NCI-H2227 treated with DMSO at 0.1 percent for 48 hours (cell line): ENCODE measurements around the gene CRADD.
"Not testable (repeated sequence)": the region's sequence is repeated elsewhere in the genome, so short reads cannot be mapped to it uniquely, and the experiment has no call there.

ENCODE experiments used
- DNase-seq: peaks from one replicate; lab custom pipeline; 2025; lab: John Stamatoyannopoulos, UW

CRADD gene

DNA sequence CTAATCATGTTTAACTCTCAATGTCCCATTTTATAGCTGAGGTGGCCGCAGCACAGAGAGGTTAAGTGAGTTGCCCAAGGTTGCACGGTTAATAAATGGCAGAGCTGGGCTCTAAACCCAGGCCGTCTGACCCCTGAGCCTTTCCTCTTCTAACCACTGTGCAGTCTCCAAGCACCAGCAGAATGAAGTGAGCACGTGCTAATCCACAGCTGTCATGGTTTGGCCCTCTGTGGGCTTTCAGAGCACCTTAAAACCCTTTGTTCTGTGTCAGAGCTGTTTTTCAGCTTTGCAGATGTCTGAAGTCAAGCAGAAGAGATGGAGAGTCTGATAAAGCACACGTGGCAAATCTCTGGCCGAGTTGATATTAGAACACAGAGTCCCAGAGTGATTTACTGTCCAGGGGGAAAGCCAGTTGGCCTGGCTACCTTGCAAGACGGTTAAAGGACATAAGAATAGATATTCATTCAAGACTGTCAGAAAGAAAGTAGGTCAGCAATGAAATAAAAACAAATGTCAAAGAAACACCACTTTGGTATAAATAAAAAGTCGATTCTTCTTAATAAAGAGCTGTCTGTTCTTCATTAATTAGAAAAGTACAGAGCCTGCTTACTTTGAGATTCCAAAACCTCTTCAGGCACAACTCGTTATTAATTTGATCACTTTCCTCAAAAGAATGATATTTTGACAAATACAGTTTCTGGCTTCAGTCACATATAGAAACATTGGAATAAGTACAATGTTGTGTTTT is 107.3 kb downstream of the CRADD start:
- DNase-seq, result no peak

GRCh38 chr12:93785249-93786010 is 108.3 kb downstream of the CRADD start:
- DNase-seq, result no peak

DNA sequence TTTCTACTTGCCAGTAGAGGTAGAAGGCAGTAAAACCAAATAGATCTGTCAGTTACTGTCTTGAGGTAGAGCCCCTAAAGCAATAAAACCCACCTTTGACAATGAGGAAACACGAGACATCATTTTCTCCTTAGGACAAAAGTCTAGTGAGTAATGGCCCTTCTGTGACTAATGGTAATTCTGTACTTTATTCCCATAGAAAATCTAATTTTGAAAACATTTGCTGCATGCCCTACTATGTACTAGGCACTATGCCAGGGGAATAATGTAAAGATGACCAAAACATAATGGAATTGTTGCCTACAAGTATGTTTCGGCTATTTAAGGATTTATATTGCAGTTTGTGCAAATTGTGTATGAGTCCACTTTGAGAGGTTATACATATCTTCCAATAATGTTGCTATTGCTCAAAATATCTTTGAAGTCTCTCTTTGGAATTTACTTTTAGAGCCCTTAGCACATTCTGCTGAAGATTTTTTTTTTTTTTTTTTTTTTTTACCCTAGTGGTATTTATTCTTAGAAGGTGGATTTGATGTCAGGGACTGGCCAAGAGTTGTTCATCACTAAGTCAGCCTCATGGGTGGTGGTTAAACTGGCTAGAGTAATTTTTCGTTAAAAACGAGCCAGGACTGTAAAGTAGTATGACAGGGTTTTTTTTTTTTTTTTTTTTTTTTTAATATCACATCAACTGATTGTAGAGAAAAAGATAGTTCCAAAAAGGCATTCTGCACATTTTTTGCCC is 109.7 kb downstream of the CRADD start:
- no peak for DNase-seq

- no peak for DNase-seq
Observed at GRCh38 chr12:93788853-93789252, 111.7 kb downstream of the CRADD start.

DNA sequence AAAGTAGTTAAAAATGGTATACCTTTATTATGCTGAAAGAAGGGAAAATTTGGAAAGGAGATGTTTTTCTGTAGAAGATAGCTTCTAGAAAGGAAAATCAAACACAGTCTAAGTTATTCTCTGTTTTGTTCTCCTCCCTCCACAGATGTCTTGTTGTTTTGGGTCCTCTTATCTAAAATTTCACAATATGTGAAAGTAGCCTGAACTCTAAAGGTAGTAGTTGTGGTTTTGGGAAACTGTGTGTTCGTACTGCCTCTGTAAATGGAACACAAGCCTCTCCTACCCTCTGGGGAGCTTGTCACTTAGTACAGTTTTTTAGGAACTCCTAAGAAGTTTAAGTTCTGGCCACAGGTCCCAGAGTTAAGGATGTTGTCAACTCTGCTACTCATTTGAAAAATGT is 112.6 kb downstream of the CRADD start:
- DNase-seq, result no peak

DNA sequence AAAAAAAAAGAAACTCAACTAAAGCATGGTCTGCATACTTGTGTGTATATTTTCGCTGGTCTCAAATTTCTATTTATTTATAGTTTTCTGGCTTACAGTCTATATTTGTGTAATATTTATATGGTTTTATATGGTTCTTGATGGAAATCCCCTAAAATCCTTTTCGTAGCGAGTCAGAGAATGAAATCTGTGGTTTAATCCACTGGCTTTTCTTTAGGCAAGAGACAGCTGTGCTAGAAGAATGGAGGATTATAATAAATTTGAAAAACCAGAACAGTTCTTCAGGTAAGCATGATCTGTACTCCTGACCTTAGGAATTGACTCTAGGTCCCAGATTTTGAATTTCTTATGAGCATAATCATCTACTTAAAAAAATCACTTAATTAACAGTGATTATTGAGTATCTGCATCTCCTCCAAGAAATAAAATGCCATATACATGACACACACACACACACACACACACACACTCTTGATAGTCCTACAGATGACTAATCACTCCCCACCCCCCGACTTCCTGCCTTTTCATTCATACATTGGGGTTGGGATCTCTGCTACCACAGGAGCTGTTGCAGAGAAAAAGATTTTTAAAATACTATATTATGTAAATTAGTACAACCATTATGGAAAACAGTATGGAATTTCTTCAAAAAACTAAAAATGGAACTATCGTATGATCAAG is 113.4 kb downstream of the CRADD start:
- no peak for DNase-seq

DNA sequence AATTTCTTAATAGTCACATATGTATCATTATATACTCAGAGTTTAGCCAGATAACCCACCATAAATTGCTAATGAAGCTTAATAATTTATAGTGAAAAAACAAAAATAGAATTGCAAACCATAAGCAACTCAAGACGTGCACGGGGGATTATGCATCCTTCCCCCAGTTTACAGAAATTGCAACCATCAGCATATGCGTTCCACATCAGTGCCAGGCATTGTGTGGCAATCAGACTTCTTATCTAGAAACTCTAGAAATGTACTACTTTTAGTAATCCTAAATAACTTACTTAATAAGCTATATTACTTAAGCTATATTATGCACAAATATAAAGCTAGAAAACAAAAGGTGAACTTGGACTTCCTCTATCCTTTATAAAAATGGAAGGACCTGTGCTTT is 115.8 kb downstream of the CRADD start:
- DNase-seq, result no peak

DNA sequence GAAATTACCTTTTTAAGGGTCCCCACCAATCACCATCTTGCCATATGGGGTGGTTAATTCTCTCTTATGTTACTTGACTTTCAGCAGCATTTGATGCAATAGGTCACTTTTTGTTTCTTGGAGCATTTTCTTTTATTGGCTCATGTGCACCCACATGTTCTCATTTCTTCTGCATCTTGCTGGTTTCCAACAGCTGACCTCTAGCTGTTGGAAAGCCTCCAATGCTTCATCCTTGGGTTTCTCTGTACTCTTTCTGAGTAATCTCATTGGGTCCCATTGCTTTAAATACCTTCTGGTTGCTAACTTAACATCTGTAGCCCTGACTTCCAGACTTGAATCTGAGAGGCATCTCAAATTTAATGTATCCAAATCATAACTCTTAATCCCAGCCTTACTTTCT is 116.8 kb downstream of the CRADD start:
- no peak for DNase-seq

DNA sequence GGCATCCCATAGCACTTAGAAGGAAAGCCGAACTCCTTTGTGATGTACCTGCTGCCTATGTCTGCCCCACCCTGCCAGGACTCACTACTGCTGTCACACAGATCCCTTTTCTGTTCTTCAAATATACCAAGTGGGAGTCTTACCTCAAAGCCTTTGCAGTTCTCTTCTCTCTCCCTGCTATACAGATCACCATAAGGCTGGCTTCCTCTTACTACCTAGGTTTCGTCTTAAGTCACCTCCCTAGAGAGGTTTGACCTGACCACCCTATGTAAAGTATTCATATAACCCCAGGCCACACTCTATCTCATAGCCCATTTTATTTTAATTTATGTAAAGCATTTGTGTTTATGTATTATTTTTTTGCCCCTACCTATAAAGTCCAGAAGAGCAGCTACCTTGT is 117.6 kb downstream of the CRADD start:
- DNase-seq, result no peak

DNA sequence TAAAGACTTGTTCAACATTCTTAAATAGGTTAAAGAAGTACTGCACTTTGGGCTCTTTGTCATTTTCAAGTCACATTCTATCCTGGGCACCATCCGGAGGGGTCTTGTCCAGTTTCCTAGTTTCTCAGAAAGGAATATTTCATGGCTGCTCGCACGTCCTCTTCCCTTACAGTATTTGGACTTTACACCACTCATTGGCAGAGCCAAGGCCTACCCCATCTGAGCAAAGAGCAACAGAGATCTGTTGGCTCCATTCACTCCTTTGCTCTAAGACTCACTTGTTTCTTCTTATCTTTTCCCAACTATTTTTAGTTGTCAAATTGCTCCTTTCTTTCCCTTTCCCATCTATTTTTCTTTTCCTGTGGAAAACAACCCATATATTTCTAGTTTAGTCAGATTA is 118.2 kb downstream of the CRADD start:
- DNase-seq, result no peak

DNA sequence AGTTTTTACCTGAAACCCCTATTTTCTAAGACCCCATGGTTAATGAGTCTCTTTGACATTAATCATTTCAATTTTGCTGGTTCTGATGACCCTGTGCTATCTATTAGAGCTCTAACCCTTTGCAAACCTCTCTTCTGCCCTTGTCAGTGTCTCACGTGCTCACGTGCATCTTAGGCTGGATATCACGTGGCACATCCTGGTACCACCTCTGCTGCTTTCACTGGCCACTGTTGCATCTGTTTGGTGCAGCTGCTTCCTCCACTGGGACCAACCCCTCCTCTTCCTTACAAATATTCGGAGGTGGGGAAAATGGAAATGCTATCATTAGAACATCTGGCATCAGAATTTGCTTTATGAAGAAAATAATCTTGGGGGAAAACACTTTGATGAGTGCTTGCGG is 119.6 kb downstream of the CRADD start:
- DNase-seq, result no peak

GRCh38 chr12:93798279-93799151 is 121.3 kb downstream of the CRADD start:
- no peak for DNase-seq

DNA sequence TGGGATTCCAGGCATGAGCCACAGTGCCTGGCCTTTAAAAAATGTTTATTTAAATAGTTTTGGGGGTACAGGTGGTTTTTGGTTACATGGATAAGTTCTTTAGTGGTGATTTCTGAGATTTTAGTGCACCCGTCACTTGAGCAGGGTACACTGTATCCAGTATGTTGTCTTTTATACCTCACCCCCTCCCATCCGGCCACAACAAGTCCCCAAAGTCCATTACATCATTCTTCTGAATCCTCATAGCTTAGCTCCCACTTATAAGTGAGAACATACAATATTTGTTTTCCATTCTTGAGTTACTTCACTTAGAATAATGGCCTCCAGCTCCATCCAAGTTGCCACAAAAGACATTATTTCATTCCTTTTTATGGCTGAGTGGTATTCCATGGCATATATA is 124.5 kb downstream of the CRADD start:
- not testable (repeated sequence) for DNase-seq

DNA sequence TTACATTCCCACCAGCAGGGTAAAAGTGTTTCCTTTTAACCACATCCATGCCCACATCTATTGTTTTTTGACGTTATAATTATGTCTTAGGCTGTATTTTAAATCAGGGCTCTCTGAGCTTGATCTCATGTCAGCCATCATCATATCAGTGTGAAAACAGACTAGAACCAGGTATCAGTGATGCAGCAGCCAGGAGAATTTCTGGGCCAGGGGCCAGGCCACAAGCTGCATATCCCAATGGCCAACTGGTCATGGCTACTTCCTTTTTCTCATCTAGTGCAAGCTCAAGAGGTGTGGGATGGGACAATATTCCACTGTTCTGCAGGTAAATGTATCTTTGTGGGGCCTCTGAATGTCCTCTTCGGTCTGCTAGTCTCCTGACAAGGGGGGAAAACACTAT is 125.1 kb downstream of the CRADD start:
- DNase-seq, result no peak

- peak; percentile 19 for DNase-seq
Observed at GRCh38 chr12:93802698-93803423, 125.7 kb downstream of the CRADD start.

DNA sequence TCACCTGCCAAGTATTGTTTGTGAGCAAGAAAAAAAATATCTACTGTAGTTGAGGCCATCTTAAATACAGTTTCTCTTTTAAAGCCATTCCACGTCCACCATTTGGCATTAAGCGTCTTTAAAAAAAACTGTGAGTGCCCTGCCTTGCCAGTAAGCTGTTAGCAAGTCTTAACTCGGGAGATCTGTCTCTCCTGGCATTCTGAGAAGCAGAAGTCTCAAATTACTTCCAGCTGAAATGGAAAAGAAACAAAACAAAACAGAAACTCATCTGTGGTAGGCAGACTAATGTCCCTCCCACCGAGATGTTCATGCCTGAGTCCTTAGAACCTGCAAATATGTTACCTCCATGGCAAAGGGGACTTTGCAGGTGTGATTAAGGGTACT is 126.2 kb downstream of the CRADD start:
- DNase-seq, result no peak

DNA sequence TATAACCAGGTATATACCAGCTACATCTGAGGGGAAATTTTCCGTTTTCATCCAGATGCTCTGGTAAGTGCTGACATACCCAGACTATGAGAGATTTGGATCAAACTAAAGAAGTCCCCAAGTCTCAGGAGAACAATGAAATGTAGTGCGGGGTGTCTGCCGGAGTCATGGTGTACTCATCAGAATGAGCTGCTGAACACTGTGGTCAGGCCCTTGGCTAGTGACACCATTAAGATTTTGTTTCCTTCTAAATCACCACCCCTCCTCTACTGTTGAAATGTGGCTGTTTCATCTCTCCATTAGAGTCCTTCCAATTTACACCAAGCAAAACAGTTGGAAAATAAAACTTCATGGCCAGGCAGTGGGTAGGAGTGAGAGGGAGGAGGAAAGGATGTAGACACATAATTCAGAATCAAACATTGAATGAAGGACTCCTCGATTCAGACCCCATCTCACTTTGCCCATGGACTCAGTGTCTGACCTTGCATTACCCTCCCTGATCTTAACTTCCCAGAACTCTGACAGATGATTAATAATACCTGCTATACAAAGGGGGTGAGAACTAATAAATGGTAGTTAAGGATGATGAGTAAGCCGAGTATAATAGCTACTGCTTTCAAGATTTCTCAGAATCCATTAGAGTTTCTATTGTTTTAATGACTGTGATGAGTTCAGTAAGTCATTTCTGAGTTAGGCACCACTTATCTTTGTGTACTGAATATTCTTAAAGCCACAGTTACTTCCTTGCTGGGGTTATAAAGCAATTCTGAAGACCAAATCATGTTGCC is 127.4 kb downstream of the CRADD start:
- DNase-seq, result peak; percentile 43

GRCh38 chr12:93805736-93806141 is 128.6 kb downstream of the CRADD start:
- DNase-seq, result peak; percentile 55

- DNase-seq, result no peak
Observed at GRCh38 chr12:93807354-93807753, 130.2 kb downstream of the CRADD start.
